GM21825 (cell line): ENCODE data around the gene EFL1.

Experiments
- ATAC-seq: cut with Tn5 transposase; IDR thresholded peaks from one replicate; pipeline ENCODE4 v1.9.1; 2021; ENCODE audit warnings: mild to moderate bottlenecking, moderate library complexity; ENCODE audit not compliant: unreplicated experiment

Gene EFL1

DNA sequence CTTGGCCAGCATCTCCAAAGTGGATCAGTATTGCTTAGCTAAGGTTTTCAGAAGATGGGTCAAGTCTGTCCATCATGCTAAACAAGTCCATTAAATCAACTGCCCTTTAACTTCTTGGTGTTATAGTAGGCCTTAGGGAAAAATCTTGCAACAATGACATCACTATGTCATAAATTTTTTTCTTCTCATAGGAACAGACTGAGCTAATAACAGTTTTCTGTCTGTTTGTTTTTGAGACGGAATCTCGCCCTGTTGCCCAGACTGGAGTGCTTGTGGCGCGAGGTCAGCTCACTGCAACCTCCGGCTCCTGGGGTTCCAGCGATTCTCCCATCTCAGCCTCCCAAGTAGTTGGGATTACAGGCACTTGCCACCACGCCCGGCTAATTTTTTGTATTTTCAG is 94.2 kb downstream of the EFL1 start:
- no peak for ATAC-seq

- no peak for ATAC-seq
Measured at GRCh38 chr15:82165948-82166376, 96.6 kb downstream of the EFL1 start.

DNA sequence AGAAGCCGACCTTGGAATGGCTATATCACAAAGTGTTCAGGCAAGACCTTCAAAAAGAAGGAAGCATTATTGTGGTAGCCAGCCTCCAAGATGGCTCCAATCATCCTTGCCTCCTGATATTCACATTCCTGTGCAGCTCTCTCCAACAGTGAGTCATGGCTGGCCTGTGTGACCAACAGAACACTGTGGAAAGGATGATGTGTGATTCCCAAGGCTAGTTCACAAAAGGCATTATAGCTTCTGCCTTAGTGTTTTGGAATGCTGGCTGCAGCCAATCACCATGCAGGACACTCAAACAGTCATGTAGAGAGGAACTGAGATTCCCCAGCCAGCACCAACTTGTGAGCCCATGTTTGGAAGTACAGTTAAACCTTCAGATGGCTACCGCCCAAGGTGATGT is 102.6 kb downstream of the EFL1 start:
- ATAC-seq = no peak

DNA sequence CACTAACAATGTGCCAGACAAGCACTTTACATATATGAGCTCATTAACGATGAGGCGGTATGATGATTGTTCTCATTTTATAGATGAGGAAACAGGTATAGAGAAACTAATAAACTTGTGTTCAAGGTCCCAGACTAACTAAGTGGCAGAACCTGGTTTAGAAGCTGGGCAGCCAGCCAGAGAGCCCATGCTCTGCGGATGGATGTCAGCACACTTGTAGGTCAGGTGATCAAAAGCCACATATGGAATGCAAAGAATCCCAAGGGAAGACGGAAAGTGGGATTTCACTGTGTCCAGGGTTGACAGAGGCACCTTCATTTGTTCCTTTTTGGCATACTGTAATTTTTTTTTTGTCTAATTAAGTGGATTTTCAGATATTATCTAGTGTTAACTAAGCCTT is 103.7 kb downstream of the EFL1 start:
- no peak for ATAC-seq

DNA sequence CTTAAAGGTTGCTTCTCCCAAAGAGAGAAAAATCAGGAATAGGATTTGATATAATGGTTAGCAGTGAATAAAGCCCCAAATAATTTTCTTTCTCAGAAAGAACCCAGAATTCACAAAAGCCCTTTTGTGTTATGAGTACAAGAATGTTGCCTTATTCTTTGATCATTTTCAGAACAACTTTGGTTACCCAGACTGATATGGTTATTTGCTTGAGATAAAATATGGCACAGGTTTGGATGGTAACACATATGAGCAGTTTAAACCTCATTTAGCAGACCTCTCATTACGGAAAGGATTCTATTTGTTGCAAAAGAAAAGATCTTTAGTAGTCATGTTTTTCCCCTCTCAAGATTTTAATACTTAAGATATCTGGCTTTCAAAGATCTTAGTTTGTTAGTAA is 111.9 kb downstream of the EFL1 start:
- ATAC-seq = no peak

GRCh38 chr15:82146990-82147461 is 115.5 kb downstream of the EFL1 start:
- no peak for ATAC-seq

GRCh38 chr15:82146576-82146975 is 116.0 kb downstream of the EFL1 start:
- no peak for ATAC-seq

DNA sequence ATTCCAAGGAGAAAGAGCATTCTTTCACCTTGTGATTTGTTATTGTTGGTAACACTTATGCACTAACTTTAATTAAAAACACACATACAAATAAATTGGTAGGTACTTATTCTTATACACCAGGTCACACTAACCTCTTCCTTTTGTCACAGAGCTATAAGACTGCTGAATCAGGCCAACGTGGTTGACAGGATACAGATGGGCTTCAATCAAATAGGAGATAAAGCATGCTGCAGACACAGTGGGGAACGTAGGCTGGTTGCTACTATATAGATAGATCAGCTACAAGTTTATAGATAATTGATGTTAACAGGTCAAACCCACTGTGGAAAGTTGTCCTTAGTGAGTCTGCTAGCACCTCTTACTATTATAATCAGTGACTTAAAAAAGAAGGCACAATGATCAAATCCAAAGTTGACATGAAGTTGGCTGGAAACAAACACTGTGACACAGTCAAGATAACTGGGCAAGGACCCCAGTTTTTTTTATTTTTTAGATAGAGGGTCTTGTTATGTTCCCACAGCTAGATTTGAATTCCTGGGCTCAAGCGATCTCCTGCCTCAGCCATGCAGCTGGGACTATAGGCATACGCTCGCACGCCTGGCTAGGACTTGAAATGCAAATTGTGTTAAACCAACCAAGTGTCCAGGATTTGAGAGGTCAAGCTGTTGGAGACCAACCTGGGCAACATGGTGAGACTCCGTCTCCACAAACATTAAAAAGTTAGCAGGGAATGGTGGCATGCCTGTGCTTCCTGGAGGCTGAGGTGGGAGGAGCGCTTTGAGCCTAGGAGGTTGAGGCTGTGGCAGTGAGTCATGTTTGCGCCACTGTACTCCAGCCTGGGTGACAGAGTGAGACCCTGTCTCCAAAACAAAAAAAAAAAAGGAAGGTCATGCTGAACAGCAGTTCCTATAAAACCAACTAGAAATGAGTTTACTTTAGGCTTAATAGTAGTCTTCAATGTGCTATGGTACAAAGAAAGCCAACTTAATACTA is 118.8 kb downstream of the EFL1 start:
- ATAC-seq = no peak

DNA sequence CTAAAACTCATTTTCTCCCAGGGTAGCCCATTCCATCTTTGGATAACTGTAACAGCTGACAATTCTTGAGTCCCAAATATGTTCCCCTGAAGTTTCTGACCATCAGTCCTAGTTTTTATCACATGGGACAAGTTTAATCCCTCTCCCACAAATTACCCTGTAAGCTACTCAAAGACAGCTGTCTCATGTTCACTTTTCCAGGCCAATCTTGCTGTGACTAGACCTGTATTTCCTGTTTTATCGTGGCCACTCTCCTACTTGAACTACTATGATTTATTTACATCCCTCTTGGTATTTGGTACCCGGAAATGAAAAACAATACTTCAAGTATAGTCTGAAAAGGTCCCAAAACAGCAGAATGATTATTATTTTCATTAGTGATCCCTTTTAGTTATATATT is 121.6 kb downstream of the EFL1 start:
- ATAC-seq = no peak

- no peak for ATAC-seq
Measured at GRCh38 chr15:82139823-82140268, 122.7 kb downstream of the EFL1 start.

GRCh38 chr15:82138306-82138705 is 124.2 kb downstream of the EFL1 start:
- no peak for ATAC-seq

DNA sequence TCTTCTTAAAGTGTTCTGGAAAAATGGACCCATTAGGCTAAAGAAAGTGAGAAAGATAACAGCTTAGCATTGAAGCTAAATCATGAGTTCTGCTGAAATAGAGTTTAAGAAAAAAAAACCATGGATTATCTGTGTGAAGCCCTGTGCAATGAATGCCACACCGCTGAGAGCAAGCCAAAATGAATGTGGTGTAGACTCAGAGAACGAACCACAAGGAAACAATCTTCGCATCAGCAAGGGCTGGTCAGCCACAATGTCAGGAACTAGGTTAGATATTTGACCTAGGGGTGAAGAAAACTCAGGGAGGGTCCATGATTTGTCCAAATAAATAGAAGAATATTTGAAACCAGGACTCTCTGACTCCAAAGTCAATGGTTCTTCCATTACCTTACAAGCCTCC is 125.3 kb downstream of the EFL1 start:
- ATAC-seq = no peak

GRCh38 chr15:82136120-82136519 is 126.4 kb downstream of the EFL1 start:
- ATAC-seq = no peak

GRCh38 chr15:82135638-82136037 is 126.9 kb downstream of the EFL1 start:
- no peak for ATAC-seq

DNA sequence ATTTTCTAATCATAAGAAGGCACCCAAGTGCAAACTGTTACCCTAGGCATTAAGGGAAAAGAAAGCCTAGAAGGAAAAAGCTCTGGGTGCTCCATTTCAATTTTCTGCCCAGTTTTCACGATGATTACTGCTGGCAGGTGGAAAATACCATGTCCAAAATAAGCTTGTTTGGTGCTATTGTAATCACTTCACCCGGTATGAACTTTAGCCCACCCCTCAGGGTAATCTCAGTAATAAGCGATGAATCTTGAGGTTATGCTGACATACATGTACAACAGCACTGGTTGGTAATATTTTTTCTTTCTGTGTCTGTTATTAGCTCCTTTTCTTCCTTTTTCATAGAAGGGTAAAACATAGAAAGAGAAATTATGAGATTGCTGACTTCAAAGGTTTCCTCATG is 128.1 kb downstream of the EFL1 start:
- no peak for ATAC-seq

DNA sequence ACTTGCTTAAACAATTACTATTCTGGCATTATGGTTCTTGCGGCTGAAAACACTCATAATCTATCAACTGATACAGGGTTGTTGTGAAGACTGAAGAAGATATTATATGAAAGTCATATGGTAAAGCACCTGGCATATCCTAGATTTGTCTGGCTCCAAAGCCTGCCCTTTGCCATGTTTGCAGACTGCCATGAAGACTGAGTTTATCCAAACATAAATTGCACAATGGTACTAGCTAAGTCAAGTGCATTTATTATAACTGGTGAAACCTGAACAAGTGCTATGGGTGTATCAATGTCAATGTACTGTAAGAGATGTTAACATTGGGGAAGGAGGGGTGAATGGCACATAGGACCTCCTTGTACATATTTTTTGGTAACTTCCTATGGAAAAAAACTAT is 129.3 kb downstream of the EFL1 start:
- no peak for ATAC-seq

GRCh38 chr15:82132742-82133141 is 129.8 kb downstream of the EFL1 start:
- no peak for ATAC-seq

DNA sequence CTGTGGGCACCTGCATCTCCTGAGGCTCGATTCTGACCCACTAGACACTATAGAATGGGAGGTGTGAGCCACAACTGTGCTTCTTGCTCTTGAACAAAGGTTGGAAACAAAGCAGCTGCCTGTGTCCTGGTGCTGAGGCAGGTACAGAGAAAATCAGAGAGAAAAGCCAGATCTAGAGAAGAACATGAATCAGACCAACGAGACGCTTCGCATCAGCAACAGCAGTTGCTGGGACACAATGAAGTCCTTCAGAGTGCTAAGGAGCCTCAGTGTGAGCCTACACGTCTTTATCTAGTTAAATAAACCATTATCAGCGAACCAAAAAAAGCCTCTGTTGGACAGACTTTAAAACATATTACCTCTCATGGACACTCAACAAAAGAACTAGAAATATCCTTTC is 130.4 kb downstream of the EFL1 start:
- ATAC-seq = no peak

GRCh38 chr15:82130248-82130647 is 132.3 kb downstream of the EFL1 start:
- ATAC-seq = no peak

GRCh38 chr15:82129761-82130160 is 132.8 kb downstream of the EFL1 start:
- no peak for ATAC-seq

- no peak for ATAC-seq
Measured at GRCh38 chr15:82129149-82129692, 133.3 kb downstream of the EFL1 start.
